HG03521 (cell line): ENCODE results near the gene LRPAP1.
"Not testable (repeated sequence)": the region's sequence is repeated elsewhere in the genome, so short reads cannot be mapped to it uniquely, and the experiment has no call there.

Experiments
- ATAC-seq: cut with Tn5 transposase; IDR thresholded peaks from one replicate; pipeline ENCODE4 v1.9.1; 2021; ENCODE audit warnings: mild to moderate bottlenecking, moderate library complexity; ENCODE audit not compliant: unreplicated experiment

Gene LRPAP1

DNA sequence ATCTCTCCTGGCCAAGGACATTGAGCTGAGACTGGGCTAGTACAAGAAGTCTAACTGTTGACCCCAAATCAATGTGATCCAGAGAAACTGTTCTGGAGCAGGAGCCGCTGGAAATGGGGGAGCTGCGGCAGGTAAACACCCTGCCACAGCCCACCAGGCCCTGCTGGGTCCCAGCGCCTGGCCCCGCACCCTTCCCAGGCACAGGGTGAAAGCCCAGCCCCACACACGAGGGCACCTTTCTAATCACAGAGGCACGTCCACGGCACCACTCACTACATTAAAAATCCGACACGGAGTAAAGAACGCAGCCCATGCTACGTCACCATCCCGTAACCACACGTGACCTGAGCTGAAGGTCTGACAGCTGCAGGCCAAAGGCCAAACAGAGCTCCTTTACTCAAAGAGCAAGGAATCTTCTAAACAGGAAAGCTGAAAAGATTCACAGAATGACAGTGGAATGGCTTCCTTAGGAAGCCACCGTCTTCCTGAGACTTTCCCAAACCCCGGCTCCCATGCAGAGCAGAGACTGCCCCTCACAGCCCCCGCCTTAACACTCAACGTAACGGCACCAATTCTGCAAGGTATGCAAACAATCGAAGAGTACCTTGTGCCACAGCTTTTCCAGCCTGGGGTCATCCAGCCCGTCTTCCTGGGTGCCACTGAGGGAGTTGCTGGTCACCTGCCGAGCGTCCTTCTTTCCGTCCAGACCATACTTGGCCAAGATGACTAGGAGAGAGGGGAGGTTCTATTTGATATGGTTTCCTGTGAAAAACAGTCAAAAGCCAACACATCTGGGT lies 12.6 kb downstream of the LRPAP1 start:
- no peak for ATAC-seq

DNA sequence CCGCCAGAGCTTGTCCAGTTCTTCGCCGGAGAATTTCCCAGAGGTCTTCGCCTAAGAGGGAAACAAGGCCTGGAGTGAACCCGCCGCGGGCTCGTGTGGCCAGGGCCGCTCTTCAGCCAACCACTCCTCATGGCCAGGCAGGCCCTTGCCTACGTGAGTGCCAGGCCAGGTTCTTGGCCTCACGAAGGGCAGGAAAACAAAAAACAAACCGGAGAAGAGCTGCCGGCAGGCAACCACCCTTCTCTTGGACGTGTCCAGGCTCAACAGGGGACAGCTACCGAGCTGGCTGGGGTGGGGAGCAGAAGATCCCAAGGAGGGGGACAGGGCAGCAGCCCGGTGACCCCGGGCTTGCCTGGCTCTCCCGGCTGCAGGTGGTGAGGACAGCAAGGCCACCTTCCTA lies 13.3 kb downstream of the LRPAP1 start:
- no peak for ATAC-seq

DNA sequence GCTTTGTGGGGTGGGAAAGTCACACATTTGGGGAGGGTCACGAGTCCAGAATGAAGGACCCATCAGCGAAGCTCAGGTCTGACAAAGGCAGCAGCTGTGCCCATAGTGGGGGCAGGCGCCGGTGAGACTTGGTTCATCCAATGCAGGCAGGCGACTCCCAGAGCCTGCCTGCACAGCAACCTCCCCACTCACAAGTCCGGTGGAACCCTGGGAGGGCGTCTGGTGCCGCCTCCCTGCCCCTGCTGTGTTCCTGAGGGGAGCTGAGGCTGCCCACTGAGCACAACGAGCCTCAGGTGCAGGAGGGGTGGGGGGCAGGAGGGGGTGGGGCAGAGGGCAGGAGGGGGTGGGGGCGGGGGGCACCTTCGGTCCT lies 13.7 kb downstream of the LRPAP1 start:
- ATAC-seq, result no peak

DNA sequence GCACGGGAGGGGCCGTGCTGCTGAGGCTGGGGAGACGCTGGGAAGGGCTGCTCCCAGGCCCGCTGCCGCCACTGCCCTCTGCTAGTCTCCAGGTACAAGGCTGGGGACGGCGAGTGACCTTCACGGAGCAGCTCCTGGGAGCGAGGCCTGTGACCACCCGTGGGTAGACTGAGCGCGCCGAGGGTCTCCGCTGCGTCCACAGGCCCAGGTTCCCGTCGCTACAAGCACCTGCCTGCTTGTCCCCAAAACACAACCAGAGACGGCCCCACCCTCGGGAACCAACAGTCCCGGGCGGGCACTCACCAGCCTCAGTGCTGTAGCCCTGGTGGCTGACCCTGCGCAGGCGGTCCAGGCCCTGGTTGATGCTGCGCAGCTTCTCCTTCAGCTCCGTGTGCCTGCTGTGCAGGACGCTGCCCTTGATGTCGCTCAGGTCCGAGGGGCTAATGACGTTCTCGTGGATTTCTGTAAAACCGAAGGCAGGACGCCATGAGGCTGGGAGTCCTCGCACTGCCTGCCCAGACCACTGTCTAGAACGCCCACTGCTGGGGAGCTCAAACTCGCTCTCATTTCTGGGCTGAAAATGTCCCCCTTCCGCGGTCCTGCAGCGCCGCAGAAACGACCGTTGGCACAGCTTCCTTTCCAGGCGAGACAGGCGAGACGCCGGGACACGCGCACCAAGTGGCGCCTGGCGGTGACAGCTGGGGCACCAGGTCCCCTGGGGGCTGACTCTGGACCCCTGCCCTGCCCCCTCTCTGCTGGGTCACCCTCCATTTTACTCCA lies 14.3 kb downstream of the LRPAP1 start:
- no peak for ATAC-seq

GRCh38 chr4:3516836-3517730 lies 15.1 kb downstream of the LRPAP1 start:
- no peak for ATAC-seq

DNA sequence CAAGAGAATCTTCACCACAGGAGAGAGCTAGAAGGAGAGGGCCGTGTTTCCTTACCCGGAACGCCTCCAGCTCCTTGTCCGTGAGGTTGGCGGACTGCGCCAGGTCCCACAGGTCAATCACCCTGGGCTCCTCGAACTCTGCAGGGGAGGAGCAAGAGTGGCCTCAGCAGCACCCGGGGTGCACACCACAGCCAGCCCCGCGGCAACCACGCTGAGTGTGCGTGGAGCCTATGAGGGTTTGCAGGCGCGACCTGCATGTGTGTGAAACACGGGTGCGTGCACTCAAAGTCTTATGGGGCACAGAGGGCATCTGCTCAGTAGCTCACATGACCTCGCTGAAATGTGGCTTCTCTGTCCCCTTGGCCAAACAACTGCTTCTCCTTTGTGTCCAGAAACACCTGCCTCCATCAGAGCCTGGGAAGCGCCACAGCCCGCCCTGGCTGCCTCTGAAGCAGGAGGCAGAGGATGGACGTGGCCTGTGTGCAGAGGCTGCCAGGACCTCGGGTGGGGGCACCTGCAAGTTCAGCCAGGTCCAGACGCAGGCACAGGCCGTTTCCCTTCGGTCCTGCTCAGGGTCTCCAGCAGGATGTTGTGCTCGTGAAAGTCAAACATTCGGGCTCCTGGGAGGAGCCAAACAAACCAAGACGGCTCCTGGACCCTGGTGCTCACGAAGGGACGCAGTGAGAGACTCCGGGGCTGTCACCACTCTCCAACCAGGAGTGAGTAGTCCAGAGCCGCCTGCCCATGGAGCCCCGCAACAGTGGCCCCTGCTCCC lies 16.0 kb downstream of the LRPAP1 start:
- no peak for ATAC-seq

- no peak for ATAC-seq
These were observed 16.6 kb downstream of the LRPAP1 start for GRCh38 chr4:3515646-3516045.

DNA sequence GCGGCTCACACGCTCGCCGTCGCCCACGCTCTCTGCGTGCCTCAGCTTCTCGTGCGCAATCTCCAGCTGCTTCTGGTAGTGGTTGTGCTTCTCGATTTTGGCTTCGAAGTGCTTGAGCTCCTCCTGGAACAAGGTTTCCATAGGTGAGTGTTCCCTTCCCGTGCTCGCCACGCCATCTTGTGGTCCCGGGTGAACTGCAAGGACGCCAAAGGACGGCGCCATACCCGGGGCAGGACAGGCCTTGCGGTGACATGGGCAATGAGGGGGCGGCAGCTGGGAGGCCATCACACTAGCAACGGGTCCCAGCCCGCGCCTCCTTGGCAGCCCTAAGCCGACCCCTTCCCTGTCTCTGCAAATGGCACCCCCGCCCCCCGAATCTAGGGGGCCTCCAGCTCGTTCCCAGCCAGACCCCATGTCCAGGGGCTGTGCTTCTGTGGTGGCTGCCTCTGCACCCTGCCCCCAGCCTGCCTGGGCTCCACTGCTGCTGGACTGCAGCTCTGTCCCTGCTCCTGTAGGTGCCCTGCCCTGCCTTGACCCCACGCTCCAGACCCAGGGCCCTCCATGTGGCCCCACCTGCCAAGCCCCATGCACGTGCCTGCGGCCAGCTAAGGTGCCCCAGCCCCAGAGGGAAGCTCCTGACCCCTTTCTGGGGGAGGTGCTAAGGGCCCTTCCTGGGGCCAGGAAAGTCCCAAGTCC lies 17.3 kb downstream of the LRPAP1 start:
- no peak for ATAC-seq

GRCh38 chr4:3514221-3514780 lies 17.9 kb downstream of the LRPAP1 start:
- no peak for ATAC-seq

GRCh38 chr4:3513807-3514206 lies 18.4 kb downstream of the LRPAP1 start:
- ATAC-seq, result no peak

DNA sequence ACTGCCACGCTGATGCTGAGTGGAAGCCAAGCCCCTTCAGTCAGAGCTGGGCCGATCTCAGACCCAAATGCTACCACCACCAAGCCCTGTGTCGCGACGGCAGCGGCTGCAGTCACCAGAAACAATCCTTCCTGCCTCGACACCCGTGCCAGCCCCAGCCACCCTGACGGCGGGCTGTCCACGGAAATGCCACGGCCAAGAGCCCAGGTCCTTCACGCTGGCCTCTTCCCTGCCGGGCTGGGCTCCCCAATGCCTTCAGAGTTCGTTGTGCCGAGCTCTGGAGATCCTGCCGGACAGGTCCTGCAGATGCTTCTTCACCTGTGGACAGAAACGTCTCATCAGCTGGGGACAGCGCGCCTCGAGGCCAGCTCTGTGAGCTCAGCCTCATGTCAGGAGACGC lies 19.5 kb downstream of the LRPAP1 start:
- no peak for ATAC-seq

- no peak for ATAC-seq
These were observed 19.9 kb downstream of the LRPAP1 start for GRCh38 chr4:3512279-3512678.

DNA sequence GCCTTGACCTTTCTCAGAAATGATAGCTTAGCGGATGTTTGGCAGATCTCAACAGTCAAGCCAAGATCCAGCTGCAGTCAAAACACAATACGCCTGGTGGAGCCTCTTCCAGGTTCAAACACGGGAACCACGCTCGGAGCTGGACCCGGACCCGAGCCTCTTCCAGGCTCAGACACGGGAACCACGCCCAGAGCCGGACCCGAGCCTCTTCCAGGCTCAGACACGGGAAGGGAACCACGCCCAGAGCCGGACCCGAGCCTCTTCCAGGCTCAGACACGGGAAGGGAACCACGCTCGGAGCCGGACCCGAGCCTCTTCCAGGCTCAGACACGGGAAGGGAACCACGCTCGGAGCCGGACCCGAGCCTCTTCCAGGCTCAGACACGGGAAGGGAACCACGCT lies 20.6 kb downstream of the LRPAP1 start:
- ATAC-seq, result not testable (repeated sequence)

DNA sequence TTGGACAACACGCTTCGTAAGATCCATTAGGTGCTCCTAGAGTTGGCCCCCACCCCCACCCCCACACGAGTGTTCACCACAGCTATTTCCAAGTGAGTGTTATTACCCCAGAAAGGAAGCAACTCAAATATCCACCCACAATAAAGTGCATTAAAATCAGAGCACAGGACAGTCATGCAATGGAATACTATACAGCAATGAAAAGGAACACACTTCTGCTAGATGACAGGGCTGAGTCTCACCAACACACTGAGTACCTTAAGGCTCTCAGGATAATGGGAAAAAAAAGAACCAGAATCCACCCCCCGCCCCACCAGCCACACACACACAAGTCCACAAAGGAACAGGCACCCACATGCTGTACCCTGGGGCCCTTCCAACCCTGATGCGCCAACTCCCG lies 21.0 kb downstream of the LRPAP1 start:
- no peak for ATAC-seq

DNA sequence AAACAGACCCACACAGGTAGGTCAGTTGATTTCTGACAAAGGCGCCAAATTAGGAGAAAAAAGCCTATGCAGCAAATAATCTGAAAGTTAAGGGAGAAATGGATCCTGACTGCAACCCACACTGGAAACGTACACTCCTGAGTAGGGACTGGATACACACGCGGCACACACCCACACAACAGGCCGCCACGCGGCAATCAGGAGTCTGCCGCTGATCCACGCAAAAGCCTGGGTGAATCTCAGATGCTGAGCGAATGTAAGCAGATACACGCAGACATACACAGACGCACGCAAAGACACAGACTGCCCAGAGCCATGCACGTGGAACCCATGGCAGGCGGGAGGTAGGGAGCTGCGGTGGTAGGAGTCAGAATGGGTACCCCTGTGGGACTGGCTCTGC lies 21.7 kb downstream of the LRPAP1 start:
- ATAC-seq, result no peak

DNA sequence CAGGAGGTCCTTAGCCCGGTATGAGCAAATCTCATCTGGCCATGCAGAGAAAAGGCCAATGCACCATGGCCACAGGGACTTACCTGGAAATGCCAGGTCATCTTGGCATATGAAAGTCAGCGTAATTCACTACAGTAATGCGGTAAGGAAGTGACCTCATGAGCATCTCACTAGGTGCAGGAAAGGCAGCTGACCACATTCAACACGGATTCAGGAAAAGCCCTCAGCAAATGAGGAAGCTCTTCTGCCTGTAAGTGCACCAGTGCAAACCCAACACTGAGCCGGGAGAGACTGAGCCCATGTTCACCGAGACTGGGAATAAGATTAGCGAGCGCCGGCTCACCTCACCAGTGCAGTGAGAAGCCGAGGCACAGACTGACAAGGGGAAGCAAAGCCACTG lies 23.7 kb downstream of the LRPAP1 start:
- no peak for ATAC-seq

GRCh38 chr4:3505231-3505630 lies 27.0 kb downstream of the LRPAP1 start:
- ATAC-seq, result no peak

GRCh38 chr4:3502941-3503936 lies 29.0 kb downstream of the LRPAP1 start:
- no peak for ATAC-seq
